ENCODE data around the gene ST6GALNAC2.
"Not testable (repeated sequence)": the region's sequence is repeated elsewhere in the genome, so short reads cannot be mapped to it uniquely, and the experiment has no call there.

The ST6GALNAC2 gene

GRCh38 chr17:76523084-76524037, 62.3 kb downstream of the ST6GALNAC2 start:
- DNase-seq (ENCODE audit: low read depth), result no peak
- TF ChIP-seq CTCF (conservative IDR thresholded peaks at IDR 0.05; ENCODE audit: low read depth, low read length), result peak; percentile 100
- H3K4me3 ChIP-seq (ENCODE audit: low read length), result no peak overlapping the region

GRCh38 chr17:76521683-76522082, 64.0 kb downstream of the ST6GALNAC2 start:
- not testable (repeated sequence) for H3K4me3 ChIP-seq (ENCODE audit: low read length); DNase-seq (ENCODE audit: low read depth)

- no peak overlapping the region for H3K4me3 ChIP-seq (ENCODE audit: low read length)
- no peak for DNase-seq (ENCODE audit: low read depth)
- TF ChIP-seq CTCF (conservative IDR thresholded peaks at IDR 0.05; ENCODE audit: low read depth, low read length), result no peak
Observed at GRCh38 chr17:76521262-76521661, 64.4 kb downstream of the ST6GALNAC2 start.

GRCh38 chr17:76519048-76519966, 66.4 kb downstream of the ST6GALNAC2 start:
- H3K4me3 ChIP-seq (ENCODE audit: low read length), result no peak overlapping the region
- TF ChIP-seq CTCF (conservative IDR thresholded peaks at IDR 0.05; ENCODE audit: low read depth, low read length), result no peak

GRCh38 chr17:76517638-76518038, 68.0 kb downstream of the ST6GALNAC2 start:
- H3K4me3 ChIP-seq (ENCODE audit: low read length), result no peak overlapping the region
- no peak for DNase-seq (ENCODE audit: low read depth)
- peak; percentile 38 for TF ChIP-seq CTCF (conservative IDR thresholded peaks at IDR 0.05; ENCODE audit: low read depth, low read length)

More at GRCh38 chr17:76519048-76519966, 66.4 kb downstream of the ST6GALNAC2 start:
- no peak for DNase-seq (ENCODE audit: low read depth)

All from retinal pigment epithelial cell (primary cell).